Measurements from ENCODE around the gene UBL3. TPM values are rescaled to one million over a fixed set of nuclear protein-coding genes. Genes with fewer than 3 reads are reported as not detected.

Gene UBL3
- total RNA-seq, 1 experiment from 2014 or later = 19.0 TPM

GRCh38 chr13:29886446-29886845, 36.0 kb upstream of the UBL3 start:
- Histone ChIP-seq H3K9me3 (ENCODE audit: control insufficient read depth, low read depth, low read length) (no peaks in the 10 kb centered on the region), H2BK15ac (ENCODE audit: low read depth, low read length) (no peak overlapping the region), H3K4ac (ENCODE audit: low read depth, low read length) (no peak overlapping the region), H3K4me1 (ENCODE audit: insufficient read depth, low read length) (peaks cover 7% of the 10 kb centered on the region; the same call in 1 of the 2 replicates), H3K23ac (ENCODE audit: insufficient read length, low read depth, low read length) (no peak overlapping the region), H2AK5ac (ENCODE audit: insufficient read length, low read length) (no peak overlapping the region), H3K23me2 (ENCODE audit: insufficient read length, low read depth, low read length, poor library complexity, severe bottlenecking) (no peaks in the 10 kb centered on the region), H4K20me1 (ENCODE audit: control insufficient read depth, insufficient read depth, insufficient read length) (no peaks in the 10 kb centered on the region), H3K18ac (ENCODE audit: insufficient read length, low read depth, low read length) (no peak overlapping the region), H2BK20ac (ENCODE audit: low read depth, low read length, poor library complexity, severe bottlenecking) (no peak overlapping the region), H2BK5ac (ENCODE audit: insufficient read length, low read length) (no peak overlapping the region), H2BK120ac (ENCODE audit: low read depth, low read length, poor library complexity, severe bottlenecking) (no peak overlapping the region), H3K4me2 (ENCODE audit: insufficient read depth, insufficient read length, low read length) (no peak overlapping the region), H2AFZ (ENCODE audit: low read length) (no peak overlapping the region), H3K79me1 (ENCODE audit: insufficient read depth, low read depth, low read length, poor library complexity, severe bottlenecking) (no peaks in the 10 kb centered on the region), H3K79me2 (ENCODE audit: insufficient read depth, low read length) (no peaks in the 10 kb centered on the region), H3K9ac (ENCODE audit: extremely low read depth, insufficient read length, low read length) (no peak overlapping the region), H3T11ph (ENCODE audit: low read length) (no peak overlapping the region), H3K27ac (ENCODE audit: insufficient read length, low read depth, low read length) (no peak overlapping the region), H2BK12ac (ENCODE audit: insufficient read length, low read depth, low read length) (no peak overlapping the region), H4K5ac (ENCODE audit: insufficient read length, low read depth, low read length) (no peak overlapping the region), H3K14ac (ENCODE audit: insufficient read depth, low read length) (no peak overlapping the region), H4K8ac (replicated peaks; ENCODE audit: insufficient read length, low read depth, low read length) (no peak overlapping the region), H3K27me3 (ENCODE audit: insufficient read depth, low read length) (no peaks in the 10 kb centered on the region), H3K56ac (ENCODE audit: insufficient read length, low read depth, low read length) (no peak overlapping the region), H4K91ac (ENCODE audit: insufficient read length, low read depth, low read length) (no peak overlapping the region)
- no peak for DNase-seq
- Mint-ChIP-seq H3K4me1 (peaks cover 52 to 53% of the 10 kb centered on the region in 2 experiments), H3K9me3 (no peaks in the 10 kb centered on the region), H3K27ac (no peak overlapping the region; a peak in 1 of 7 replicates), H3K36me3 (ENCODE audit: insufficient read depth in 1 of 3, low read depth in 3 of 3) (no peaks in the 10 kb centered on the region), H3K4me3 (no peak overlapping the region), H3K27me3 (ENCODE audit: low read depth) (no peaks in the 10 kb centered on the region; the same call in 1 of the 2 replicates)
- TF ChIP-seq, protein P1, sequence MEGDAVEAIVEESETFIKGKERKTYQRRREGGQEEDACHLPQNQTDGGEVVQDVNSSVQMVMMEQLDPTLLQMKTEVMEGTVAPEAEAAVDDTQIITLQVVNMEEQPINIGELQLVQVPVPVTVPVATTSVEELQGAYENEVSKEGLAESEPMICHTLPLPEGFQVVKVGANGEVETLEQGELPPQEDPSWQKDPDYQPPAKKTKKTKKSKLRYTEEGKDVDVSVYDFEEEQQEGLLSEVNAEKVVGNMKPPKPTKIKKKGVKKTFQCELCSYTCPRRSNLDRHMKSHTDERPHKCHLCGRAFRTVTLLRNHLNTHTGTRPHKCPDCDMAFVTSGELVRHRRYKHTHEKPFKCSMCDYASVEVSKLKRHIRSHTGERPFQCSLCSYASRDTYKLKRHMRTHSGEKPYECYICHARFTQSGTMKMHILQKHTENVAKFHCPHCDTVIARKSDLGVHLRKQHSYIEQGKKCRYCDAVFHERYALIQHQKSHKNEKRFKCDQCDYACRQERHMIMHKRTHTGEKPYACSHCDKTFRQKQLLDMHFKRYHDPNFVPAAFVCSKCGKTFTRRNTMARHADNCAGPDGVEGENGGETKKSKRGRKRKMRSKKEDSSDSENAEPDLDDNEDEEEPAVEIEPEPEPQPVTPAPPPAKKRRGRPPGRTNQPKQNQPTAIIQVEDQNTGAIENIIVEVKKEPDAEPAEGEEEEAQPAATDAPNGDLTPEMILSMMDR (conservative IDR thresholded peaks at IDR 0.05) = no peak
- WGBS (ENCODE audit: extremely low coverage, insufficient read length, low lambda C conversion rate) = no CpG with 5 or more reads among the region's 8 CpGs
